ENCODE results near the gene MB21D2. TPM values are rescaled to one million over a fixed set of nuclear protein-coding genes. Genes with fewer than 3 reads are reported as not detected.

The MB21D2 gene
- total RNA-seq, 4 donors from 2014 or later, result 3.6 to 7.5 (median 6.5) TPM

DNA sequence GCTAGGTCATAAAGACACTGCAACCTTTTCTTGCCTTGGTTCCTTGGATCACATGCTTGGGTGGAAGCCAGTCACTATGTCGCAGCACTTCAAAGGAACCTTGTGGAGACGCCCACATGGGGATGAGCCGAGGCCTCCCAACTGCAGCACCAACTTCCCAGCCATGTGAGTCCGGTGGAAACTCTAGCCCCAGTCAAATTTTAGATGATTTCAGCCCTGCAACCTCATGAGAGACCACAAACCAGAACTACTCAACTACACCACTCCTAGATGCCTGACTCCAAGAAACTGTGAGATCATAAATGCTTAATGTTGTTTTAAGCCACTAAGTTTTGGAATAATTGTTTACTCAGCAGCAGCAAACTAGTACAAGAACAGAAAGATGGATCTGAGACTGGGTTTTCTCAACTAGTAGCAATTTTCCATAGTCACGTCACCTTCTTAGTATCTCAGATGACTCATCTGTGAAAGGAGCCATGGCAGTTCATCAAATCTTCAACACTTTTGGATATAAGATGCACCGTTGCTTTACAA is 86.5 kb downstream of the MB21D2 start:
- Histone ChIP-seq H3K27ac (no peak overlapping the region), H3K27me3 (no peaks in the 10 kb centered on the region), H3K4me3 (no peak overlapping the region), H3K9me3 (no peaks in the 10 kb centered on the region), H3K4me1 (peaks cover 0 to 50% (median under 1%) of the 10 kb centered on the region in 4 donors), H3K36me3 (no peaks in the 10 kb centered on the region)
- DNase-seq (ENCODE audit: low spot score in 2 of 2), result no peak
- TF ChIP-seq, protein P1, sequence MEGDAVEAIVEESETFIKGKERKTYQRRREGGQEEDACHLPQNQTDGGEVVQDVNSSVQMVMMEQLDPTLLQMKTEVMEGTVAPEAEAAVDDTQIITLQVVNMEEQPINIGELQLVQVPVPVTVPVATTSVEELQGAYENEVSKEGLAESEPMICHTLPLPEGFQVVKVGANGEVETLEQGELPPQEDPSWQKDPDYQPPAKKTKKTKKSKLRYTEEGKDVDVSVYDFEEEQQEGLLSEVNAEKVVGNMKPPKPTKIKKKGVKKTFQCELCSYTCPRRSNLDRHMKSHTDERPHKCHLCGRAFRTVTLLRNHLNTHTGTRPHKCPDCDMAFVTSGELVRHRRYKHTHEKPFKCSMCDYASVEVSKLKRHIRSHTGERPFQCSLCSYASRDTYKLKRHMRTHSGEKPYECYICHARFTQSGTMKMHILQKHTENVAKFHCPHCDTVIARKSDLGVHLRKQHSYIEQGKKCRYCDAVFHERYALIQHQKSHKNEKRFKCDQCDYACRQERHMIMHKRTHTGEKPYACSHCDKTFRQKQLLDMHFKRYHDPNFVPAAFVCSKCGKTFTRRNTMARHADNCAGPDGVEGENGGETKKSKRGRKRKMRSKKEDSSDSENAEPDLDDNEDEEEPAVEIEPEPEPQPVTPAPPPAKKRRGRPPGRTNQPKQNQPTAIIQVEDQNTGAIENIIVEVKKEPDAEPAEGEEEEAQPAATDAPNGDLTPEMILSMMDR (IDR thresholded peaks at IDR 0.05), result no peak
- TF ChIP-seq EP300 (IDR thresholded peaks at IDR 0.05) (no peak), POLR2A (IDR thresholded peaks at IDR 0.05) (no peak)
- WGBS, 2 donors, result 74 to 76% methylated on average over 6 of the region's 6 CpGs

DNA sequence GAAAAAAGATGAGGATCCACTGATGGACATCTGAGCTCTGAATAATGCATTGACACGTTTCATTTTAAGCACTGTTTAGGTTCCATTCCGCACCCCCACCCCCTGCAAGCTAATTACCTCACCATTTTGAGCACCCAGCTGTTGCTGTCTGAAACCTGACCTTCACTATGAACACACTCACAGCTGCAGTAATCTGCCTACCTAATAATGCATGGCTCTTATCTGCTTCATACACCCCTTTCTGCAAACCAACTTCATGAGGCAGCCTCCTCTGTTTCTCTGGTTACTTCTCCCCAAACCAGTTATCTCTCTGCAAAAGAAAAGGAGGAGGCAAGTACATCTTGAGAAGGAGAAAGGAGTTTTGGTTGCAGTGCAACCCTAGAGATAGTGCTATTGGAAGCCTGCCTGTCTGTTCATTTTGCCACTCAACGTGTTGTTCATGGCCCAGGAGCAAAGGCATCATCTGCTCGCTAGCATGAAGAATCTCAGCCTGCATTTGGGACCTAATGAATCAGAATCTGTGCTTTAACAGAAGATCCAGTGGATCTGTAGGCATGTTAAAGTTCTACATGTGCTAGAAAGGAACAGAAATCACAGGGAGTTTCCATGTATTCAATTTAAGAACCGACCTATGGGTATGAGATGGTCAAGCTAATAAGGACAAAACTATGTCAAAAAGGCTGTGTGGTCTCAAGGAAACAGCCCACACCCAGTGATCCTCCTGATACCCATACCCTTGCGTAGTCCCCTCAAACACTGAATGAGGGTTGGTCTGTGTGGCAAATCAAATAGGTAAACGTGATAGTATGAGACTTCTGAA is 87.2 kb downstream of the MB21D2 start:
- Histone ChIP-seq H3K4me3 (no peak overlapping the region), H3K4me1 (peaks cover 0 to 51% (median 0%) of the 10 kb centered on the region in 4 donors), H3K36me3 (no peaks in the 10 kb centered on the region), H3K27ac (no peak overlapping the region), H3K9me3 (no peaks in the 10 kb centered on the region), H3K27me3 (no peaks in the 10 kb centered on the region)
- TF ChIP-seq, protein P1 (IDR thresholded peaks at IDR 0.05), result no peak
- TF ChIP-seq EP300 (IDR thresholded peaks at IDR 0.05), result no peak
- TF ChIP-seq POLR2A (IDR thresholded peaks at IDR 0.05), result no peak
- WGBS, 2 donors, result 82 to 86% methylated on average over 7 of the region's 7 CpGs
- DNase-seq (ENCODE audit: low spot score in 2 of 2), result no peak

DNA sequence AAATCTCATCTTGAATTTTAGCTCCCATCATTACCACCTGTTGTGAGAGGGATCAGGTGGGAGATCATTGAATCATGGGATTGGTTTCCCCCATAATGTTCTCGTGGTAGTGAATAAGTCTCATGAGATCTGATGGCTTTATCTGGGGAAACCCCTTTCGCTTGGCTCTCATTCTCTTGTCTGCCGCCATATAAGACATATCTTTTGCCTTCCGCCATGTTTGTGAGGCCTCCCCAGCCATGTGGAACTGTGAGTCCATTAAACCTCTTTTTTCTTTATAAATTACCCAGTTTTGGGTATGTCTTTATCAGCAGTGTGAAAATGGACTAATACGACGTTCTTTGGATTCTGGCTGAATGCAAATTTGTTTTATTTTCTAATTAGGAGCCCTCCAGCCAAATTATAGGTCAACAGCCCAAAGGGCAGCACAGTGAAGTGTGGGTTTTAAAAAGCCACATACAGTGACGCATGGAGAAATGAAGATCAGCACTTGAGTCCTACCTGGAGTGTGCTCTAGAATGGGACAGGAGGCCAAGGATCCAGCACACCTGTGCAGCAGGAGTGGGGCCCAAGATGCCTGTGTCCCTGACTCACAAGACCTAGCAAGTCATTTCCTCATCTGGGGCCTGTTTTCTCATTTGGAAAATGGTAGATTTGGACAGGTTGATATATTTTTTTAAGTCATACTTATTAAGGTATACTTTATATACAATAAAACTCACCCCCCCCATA is 89.6 kb downstream of the MB21D2 start:
- H3K27me3 ChIP-seq, result no peaks in the 10 kb centered on the region
- no peak overlapping the region for H3K4me3 ChIP-seq
- no peak for TF ChIP-seq POLR2A (IDR thresholded peaks at IDR 0.05)
- TF ChIP-seq, protein P1 (IDR thresholded peaks at IDR 0.05), result no peak
- TF ChIP-seq EP300 (IDR thresholded peaks at IDR 0.05), result no peak
- no peaks in the 10 kb centered on the region for H3K36me3 ChIP-seq
- no peaks in the 10 kb centered on the region for H3K9me3 ChIP-seq
- 98 to 99% methylated on average over 7 of the region's 7 CpGs for whole genome bisulfite sequencing, 2 donors
- no peak overlapping the region for H3K27ac ChIP-seq
- no peak for DNase-seq (ENCODE audit: low spot score in 2 of 2)
- peaks cover 0 to 42% (median 0%) of the 10 kb centered on the region in 4 donors for H3K4me1 ChIP-seq

DNA sequence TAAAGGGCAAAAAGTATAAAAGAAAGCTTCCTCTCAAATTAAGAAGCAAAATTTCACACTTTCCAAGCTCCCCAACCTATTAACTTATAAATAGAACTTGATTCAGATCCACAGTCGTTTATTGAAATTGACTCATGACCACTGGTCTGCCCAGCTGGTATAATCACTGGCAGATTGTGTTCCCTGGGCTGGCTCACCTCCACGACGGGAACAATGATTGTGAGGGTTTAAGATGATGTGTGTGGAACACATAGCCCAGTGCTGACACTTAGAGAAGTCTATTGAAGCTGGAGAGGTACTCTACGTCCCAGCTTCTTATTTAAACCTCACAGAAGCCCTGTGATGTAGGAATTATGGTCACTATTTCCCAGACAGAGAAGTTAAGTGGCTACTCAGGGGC is 90.4 kb downstream of the MB21D2 start:
- no peak for TF ChIP-seq POLR2A (IDR thresholded peaks at IDR 0.05)
- TF ChIP-seq, protein P1 (IDR thresholded peaks at IDR 0.05), result no peak
- TF ChIP-seq EP300 (IDR thresholded peaks at IDR 0.05), result no peak
- no peaks in the 10 kb centered on the region for H3K27me3 ChIP-seq
- H3K9me3 ChIP-seq, result no peaks in the 10 kb centered on the region
- no peak for DNase-seq (ENCODE audit: low spot score in 2 of 2)
- no peaks in the 10 kb centered on the region for H3K36me3 ChIP-seq
- no peak overlapping the region for H3K27ac ChIP-seq
- 72 to 80% methylated on average over 4 of the region's 4 CpGs for whole genome bisulfite sequencing, 2 donors
- peaks cover 0 to 34% (median 0%) of the 10 kb centered on the region in 4 donors for H3K4me1 ChIP-seq
- no peak overlapping the region for H3K4me3 ChIP-seq
